HepG2 (cell line): ENCODE results near the gene SF3A2. TPM values are rescaled to one million over a fixed set of nuclear protein-coding genes. Genes with fewer than 3 reads are reported as not detected.

Experiments used
- BATF2 ChIP-seq: sonication (generic); formaldehyde crosslinking; IDR thresholded peaks from 2 replicates; pipeline ENCODE4 v1.8.0; 2022; ENCODE audit warnings: mild to moderate bottlenecking, missing genetic modification reagents, moderate library complexity
- CERS6 ChIP-seq: sonication (generic); formaldehyde crosslinking; IDR thresholded peaks from 2 replicates; pipeline ENCODE4 v1.5.0; 2020; ENCODE audit warnings: missing genetic modification reagents
- EP300 ChIP-seq, 3 experiments: sonication (generic) in 1 of 3; formaldehyde crosslinking in 1 of 3; IDR thresholded peaks; 2 replicates each; pipeline versions ENCODE4 v1.5.1 to v1.6.1; 2011 to 2020; ENCODE audit warnings: low read depth in 2 of 3, low read length in 2 of 3, borderline replicate concordance in 1 of 3, improper control_type of control experiment in 1 of 3, mild to moderate bottlenecking in 1 of 3, missing genetic modification reagents in 1 of 3, moderate library complexity in 1 of 3
- HOXA3 ChIP-seq: sonication (generic); formaldehyde crosslinking; IDR thresholded peaks from 2 replicates; pipeline ENCODE4 v1.5.0; 2020; ENCODE audit warnings: missing genetic modification reagents
- ISL2 ChIP-seq: sonication (generic); formaldehyde crosslinking; IDR thresholded peaks from 2 replicates; pipeline ENCODE4 v1.5.0; 2020; ENCODE audit warnings: missing genetic modification reagents
- KAT7 ChIP-seq: IDR thresholded peaks from 2 replicates; pipeline ENCODE4 v1.6.1; 2018; ENCODE audit warnings: borderline replicate concordance, missing compliant biosample characterization
- MTF2 ChIP-seq: sonication (generic); formaldehyde crosslinking; IDR thresholded peaks from 2 replicates; pipeline ENCODE4 v1.5.0; 2020; ENCODE audit warnings: missing genetic modification reagents, borderline replicate concordance
- RBM22 ChIP-seq: fragments of 200-400 bp; formaldehyde crosslinking; optimal IDR thresholded peaks from 2 replicates; pipeline ENCODE3; 2017; ENCODE audit warnings: mild to moderate bottlenecking, low read length, moderate library complexity
- ZNF276 ChIP-seq: sonication (generic); formaldehyde crosslinking; IDR thresholded peaks from 2 replicates; pipeline ENCODE4 v1.4.0; 2020; ENCODE audit warnings: mild to moderate bottlenecking, low read depth, missing genetic modification reagents
- ZNF687 ChIP-seq: sonication (generic); formaldehyde crosslinking; IDR thresholded peaks from 2 replicates; pipeline ENCODE4 v1.5.1; 2020; ENCODE audit warnings: mild to moderate bottlenecking, missing genetic modification reagents, moderate library complexity
- ZNF770 ChIP-seq: sonication (generic); formaldehyde crosslinking; IDR thresholded peaks from 2 replicates; pipeline ENCODE4 v1.5.0; 2020; ENCODE audit warnings: mild to moderate bottlenecking, missing genetic modification reagents
- ZXDC ChIP-seq: sonication (generic); formaldehyde crosslinking; IDR thresholded peaks from 2 replicates; pipeline ENCODE4 v1.5.0; 2020; ENCODE audit warnings: mild to moderate bottlenecking, missing genetic modification reagents
- polyA plus RNA-seq, 8 experiments: library from polyadenylated mRNA; depleted of rRNA in 3 of 8; stranded (reverse) in 7 of 8; unstranded in 1 of 8; fragments of >200 nt; fragmentation: Illumina TruSeq in 4 of 8; extraction: Trizol in 4 of 8; gene quantifications; 2 replicates each; pipeline versions ENCODE4 v1.2.1 to v1.2.3, GENCODE V29; 2011 to 2016; ENCODE audit warnings: low read depth in 4 of 8, missing spikeins in 1 of 8, mixed read lengths in 1 of 8; ENCODE audit not compliant: insufficient read depth in 1 of 8
- total RNA-seq, 5 experiments: library from RNA; depleted of rRNA; stranded (reverse); fragments of >200 nt; fragmentation: Illumina TruSeq; extraction: Trizol; gene quantifications; 2 replicates each; pipeline ENCODE4 v1.2.3, GENCODE V29; 2016; ENCODE audit warnings: low read depth in 1 of 5

Gene SF3A2
- total and polyA plus RNA-seq, 2 of the 13 experiments (the other 11 are each of a cell fraction or from before 2014, with no cell fraction given): 8.6 to 8.8 TPM

GRCh38 chr19:2270423-2271233, 34.0 kb downstream of the SF3A2 start (continued):
- TF ChIP-seq ISL2 (CRISPR knock-in tag) (no peak), BATF2 (CRISPR knock-in tag) (no peak), MTF2 (0 out of 2 replicates have a peak, but pooled peaks have one; percentile 37), EP300 (IDR thresholded peaks at IDR 0.05; ENCODE audit: low read depth in 2 of 2, low read length in 2 of 2) (peak in 1 of 2 experiments; percentile 7; a peak in 1 of 4 replicates), EP300 (CRISPR knock-in tag; IDR thresholded peaks at IDR 0.05; ENCODE audit: borderline replicate concordance) (no peak), CERS6 (CRISPR knock-in tag) (no peak), HOXA3 (CRISPR knock-in tag) (peak; percentile 75), ZNF687 (CRISPR knock-in tag) (peak; percentile 64; the same call in 1 of the 2 replicates), RBM22 (peak; percentile 55), ZNF276 (CRISPR knock-in tag) (no peak), ZNF770 (CRISPR knock-in tag) (no peak), KAT7 (CRISPR knock-in tag) (peak; percentile 20; the same call in 1 of the 2 replicates), ZXDC (CRISPR knock-in tag) (0 out of 2 replicates have a peak, but pooled peaks have one; percentile 48)
